Stimulated activated CD4-positive, alpha-beta T cell treated with anti-CD3 and anti-CD28 coated beads, Interleukin-1b, Interleukin-23, amount 100 ng/mL, for 4 hours (primary cell): Measurements from ENCODE around the gene NR2C2.
"Not testable (repeated sequence)": the region's sequence is repeated elsewhere in the genome, so short reads cannot be mapped to it uniquely, and the experiment has no call there.

Experiments used
- DNase-seq, 2 donors: peaks; one replicate each; pipeline ENCODE4 v3.0.0-alpha.2; 2020; ENCODE audit warnings: low read depth in 2 of 2

Gene NR2C2

DNA sequence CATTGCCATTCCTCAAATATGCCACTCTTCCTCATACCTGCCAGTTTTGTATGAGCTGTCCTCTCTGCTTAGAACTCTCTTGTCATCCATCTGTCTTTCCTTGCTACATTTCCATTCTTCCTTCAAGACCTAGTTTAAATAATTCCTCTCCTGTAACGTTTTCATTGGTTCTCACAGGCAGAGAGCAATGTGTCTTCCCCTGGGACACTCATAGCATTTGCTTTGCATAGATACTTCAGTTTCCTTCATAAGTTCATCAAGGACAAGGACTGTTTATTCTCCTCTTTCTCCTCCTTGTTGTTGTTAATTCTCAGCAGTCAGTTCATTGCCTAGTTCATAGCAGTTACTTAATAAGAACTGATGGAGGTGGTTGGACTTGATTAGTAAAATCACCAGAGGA, 10.5 kb downstream of the NR2C2 start:
- no peak for DNase-seq

DNA sequence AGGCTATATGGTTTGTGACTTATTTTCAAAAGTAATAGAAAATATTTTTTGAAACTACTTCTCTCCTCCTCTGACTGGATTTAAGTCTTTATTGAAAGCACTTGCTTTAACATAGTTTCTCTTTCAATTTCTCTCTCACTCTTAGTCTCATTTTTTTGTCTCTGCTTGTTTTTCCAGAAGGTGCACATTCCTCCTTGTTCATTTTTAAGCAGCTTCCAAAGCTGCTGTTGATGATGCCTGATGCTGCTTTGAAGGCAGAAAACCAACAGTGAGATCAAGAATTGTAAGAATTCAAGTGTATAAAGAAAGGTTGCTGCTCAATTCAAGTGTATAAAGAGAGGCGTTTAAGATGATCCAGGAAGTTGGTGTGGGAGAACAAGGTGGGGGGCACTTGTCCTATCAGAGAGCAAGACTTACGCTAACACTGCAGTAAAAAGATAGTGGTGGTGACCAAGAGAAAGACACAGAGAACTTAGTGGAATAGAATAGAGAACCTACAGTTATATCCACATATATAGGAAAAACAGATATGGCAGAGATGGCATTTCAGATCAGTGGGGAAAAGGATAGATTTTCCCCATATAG, 12.1 kb downstream of the NR2C2 start:
- no peak for DNase-seq

DNA sequence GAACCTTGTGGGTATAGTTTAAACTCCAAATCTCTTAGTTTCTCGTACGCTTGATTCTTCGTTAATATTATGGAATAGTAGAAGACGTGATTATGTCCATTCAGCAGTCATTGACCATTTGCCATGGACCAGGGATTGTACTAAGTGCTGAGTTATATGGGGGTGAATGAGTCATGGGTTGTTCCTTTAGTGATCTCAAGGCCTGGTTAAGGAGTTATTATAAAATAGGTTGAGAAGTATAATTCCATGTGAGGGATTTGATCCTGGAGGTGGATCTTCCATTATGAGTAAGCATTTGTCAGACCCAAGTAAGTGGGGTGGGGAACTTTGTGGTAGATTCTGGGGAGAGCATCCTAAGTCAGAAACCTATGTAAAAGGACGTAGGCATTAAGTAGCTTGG, 15.4 kb downstream of the NR2C2 start:
- no peak for DNase-seq

DNA sequence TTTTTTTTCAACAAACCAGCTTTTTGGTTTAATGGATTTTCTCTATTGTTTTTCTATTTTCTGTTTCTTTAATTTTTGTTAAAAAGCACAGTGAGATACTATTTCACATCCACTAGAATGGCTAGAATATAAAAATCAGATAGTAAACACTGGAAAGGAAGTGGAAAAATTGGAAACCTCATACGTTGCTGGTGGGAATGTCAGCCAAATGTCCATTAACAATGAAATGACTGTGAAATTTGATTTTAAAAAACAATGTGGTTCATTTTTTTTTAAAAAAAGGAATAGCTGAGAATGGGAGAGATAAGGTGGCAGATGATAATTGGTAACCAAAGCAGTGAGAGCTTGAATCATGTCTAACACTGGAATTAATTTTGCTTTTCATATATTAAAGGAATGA, 19.9 kb downstream of the NR2C2 start:
- DNase-seq: no peak

DNA sequence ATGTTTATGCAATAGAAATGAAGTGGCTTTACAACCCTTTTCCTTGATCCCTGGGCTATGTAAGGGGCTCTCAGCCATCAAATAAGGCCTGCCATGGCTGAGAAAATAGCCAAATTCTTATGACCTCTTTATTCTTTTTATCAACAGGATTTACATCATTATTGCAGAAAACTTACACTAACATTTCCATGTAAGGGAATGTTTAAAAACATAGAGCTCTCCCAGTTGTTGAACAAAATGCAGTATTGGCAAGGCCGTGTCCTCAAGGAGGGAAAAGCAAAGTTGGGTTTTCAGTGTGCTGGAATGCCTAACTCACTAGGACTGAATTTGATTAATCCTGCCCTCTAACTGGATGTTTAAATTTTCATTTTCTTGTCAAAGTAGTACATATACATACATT, 22.3 kb downstream of the NR2C2 start:
- DNase-seq: no peak

DNA sequence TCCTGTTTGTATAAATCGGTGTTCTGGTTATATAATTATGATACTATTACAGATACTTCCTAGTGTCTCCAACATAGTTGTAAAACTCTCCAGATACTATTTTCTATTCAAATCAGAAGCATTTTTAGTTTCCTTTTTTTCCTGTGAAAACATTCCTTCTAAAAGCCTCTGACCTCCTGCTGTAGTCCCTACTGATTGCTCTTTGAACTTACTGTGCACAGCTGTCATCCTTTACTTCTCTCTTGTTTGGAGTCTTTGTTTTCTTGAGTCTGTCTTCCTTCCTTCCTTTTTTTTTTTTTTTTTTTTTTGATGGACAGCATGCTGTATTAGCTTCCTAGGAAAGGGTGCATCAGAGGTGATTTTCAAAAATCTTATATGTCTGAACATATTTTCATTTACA, 28.9 kb downstream of the NR2C2 start:
- DNase-seq: no peak

DNA sequence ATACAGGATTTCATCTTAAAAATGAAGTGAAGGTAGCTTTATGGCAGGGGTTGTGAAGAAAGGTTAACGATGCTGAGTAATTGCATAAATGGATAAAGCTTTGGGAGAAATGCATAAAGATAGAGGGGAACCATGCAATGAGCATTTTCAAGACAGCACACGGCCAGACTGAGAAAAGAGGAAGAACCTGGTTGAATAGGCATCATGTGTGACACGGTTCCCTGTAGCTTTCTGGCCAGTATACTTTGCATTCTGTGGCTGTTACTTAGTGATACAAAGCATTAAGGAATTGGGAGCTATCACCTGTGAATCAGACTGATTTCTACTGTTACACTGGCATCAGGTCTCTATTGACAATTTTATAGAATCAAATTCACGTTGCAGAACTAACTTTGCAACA, 33.3 kb downstream of the NR2C2 start:
- no peak for DNase-seq

DNA sequence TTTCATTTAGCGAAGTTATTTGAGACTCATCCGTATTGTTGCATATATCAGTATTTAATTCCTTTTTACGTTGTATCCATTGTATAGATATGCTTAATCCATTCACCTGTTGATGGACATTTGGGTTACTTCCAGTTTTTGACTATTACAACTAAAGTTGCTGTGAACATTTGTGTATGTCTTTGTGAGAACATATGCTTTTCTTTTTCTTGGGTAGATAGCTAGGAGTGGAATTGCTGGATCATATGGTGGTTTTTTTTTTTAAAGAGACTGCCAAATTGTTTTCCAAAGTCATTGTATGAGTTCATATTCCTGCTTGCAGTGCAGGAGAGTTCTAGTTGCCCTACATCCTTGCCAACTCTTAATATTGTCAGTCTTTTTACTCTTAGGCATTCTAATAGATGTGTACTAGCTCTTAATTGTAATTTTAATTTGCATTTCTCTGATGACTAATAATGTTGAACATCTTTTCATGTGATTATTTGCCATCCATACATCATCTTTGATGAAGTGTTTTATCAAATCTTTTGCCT, 37.3 kb downstream of the NR2C2 start:
- DNase-seq: no peak

DNA sequence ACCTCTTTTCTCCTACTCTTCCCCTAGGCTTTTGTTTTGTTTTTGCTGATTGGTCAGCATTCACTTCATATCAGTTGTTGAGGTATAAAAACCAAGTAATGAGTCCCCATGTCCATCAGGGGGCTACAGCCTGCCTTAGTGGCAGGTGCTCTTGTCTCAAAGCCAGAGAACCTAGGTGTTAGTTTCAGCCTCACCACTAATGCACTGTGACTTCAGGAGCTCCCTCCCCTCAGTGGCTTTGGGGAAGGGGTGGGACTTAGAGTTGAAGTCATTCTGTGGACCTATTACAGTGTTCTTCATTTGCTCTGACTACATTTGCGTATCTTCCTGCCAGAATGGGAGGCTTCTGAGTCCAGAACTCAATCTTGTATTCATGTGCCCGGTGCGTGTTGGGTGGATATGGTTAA, 41.6 kb downstream of the NR2C2 start:
- no peak for DNase-seq

DNA sequence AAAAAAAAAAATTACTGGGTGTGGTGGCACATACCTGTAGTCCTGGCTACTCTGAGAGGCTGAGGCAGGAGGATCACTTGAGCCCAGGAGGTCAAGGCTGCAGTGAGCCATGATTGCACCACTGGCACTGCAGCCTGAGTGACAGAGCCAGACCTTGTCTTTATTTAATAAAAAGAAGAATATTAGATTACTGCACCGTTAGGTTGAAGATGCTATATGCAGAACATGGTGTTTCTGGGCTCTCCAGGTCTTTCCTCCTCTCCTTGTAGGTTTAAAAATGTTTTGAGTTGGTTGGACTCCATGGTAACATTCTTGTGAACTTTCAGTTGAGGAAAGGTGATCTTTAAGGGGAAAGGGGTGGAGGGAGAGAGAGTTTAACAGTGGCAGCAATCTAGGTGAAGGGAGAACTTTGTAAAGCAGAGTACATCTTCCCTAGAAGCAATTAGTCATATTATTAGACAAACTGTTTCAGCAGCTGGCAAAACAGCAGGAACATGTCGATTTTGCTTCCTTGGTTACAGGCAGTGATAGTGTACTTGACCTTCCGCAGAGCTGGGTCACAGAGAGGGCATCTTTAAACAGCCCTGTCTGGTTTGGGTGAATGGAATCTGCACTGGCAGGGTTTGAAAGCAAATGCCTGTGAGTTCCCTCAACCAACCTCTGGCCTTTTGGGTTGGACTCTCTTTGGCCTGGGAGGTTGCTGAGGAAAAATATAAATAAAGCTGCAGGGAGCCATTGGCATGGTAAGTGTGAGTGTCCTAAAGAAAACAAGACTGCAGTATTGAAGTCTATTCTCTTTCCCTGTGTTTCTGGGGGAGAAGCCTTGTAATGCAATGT, 42.8 kb downstream of the NR2C2 start:
- DNase-seq: no peak

DNA sequence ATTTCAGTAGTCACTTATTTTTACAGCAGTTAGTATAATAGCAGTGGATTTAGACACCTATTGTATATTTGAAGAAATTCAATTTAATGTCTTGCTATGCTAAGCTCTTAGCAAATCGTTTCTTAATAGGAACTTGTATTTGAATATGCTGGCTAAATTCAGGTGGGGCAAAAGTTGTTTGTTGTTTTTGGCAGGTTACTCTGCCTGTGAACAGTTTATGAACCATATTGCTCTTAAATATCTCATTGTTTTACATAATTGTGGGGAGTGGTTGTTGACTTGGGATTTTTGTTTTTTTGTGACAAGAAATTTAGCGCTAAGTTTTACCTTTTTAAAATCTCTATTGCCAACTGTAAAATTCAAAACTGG, 43.4 kb downstream of the NR2C2 start:
- DNase-seq: no peak

DNA sequence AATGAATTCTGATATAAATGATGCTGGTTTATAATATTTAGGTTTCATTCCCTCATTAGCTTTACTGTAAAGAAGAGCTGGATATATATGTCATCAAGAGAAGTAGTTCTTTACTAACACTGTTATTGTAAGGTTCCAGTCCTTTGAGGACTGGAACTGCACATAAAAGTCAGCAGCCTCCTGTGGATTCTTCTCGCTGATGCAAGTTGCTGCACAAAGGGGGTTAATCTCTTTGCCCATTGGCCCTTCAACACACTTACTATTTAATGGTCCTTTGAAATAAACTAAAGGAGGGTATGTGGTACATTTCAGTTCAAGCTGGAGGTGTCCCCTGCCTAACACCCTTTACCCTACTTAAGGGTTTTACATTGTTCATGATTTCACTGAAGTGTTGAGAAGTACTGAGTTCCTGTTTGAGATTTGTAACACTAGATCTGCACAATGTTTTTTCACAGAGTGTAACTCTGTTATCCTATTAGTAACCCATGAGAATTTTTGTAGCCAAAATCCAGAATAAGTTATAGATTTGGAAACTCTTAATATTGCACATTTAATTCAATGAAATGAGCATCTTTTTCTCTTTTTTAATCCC, 43.9 kb downstream of the NR2C2 start:
- DNase-seq: no peak

DNA sequence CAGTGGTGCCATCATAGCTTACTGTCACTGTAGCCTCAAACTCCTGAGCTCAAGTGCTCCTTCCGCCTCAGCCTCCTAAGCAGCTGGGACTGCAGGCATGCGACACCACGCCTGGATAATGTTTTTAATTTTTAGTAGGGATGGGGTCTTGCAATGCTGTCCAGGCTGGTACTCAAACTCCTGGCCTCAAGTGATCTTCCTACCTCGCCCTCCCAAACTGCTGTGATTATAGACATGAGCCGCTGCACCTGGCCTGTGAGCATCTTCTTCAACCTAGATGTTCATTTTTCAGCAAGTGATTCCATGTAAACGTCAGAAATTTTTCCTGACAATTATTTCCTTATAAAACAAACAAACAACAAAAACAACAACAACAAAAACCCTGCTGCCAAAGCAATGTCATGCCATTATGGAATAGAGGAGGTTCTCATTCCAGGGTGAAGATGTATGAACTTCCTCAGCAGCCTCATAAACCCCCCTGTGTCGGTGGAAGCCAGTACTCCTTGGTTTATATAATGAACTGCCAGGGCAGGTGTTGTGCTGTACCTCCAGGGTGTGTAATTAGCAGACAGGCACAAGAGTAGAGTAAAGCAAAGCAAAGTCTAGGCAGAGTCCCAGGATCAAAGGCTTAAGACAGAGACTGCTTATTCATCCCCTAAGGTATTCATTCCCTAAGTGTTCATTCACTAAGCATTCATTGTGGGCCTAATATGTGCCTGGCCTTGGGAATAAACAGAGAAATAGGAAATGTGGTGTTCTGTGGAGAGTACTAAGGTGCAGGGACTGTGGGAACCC, 44.6 kb downstream of the NR2C2 start:
- no peak for DNase-seq

DNA sequence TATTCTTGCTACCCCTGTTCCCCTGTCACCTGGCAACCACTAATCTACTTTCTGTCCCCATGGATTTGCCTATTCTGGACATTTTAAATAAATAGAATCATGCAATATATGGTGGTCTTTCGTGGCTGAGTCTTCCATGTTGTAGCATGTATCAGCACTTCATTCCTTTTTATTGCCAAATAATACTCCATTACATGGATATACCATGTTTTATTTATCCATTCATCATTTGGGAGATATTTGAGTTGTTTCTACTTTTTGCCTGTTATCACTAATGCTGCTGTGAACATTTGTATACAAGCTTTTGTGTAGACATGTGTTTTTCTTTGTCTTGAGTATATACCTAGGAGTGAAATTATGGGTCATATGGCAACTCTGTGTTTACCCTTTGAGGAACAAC, 50.6 kb downstream of the NR2C2 start:
- no peak for DNase-seq

DNA sequence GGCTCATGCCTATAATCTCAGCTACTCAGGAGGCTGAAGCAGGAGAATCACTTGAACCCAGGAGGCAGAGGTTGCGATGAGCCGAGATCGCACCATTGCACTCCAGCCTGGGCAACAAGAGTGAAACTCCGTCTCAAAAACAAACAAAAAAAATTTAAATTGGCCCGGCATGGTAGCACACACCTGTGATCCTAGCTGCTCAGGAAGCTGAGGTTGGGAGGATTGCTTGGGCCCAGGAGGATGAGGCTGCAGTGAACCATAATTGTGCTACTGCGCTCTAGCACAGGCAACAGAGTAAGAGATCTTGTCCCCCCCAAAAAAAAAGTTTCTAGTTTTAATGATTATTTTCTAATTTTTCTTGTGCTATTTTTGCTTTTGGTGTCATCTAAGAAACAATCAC, 51.8 kb downstream of the NR2C2 start:
- DNase-seq: not testable (repeated sequence)

DNA sequence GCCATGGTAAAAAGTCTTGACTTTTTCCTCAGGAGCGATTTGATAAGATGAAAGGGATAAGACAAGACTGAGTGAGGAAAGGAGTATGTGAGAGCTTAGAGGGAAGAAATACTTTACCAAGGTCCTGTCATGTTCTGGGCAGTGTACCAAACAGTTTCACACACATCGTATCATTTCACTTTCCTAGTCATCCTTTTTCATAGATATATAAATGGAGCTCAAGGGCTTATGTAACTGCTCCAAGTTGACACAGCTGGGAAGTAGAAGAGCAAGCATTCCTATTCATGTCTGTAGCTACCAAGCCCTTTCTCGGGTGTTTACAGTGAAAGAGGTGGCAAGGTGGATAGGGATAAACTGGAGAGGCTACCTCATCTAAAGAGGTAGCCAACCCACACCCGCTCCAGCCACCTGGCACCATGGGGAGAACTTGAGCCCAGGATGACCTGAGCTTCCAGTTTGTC, 60.3 kb downstream of the NR2C2 start:
- DNase-seq: no peak

DNA sequence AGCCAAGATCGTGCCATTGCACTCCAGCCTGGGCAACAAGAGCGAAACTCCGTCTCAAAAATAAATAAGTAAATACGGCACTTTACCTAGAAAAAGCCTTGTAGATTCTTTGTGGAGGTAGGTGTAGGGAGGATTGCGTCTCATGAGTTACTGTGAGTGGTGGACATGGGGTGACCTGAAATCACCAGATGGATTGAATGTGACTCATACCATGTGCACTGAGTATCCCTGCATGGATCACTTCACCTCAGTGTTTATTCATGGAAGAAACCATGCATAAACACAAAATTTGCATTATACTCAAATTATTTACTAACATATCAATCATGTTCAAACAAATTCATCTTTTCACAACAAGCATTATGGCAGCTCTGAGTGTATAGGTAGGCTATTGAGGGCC, 61.8 kb downstream of the NR2C2 start:
- DNase-seq: no peak

DNA sequence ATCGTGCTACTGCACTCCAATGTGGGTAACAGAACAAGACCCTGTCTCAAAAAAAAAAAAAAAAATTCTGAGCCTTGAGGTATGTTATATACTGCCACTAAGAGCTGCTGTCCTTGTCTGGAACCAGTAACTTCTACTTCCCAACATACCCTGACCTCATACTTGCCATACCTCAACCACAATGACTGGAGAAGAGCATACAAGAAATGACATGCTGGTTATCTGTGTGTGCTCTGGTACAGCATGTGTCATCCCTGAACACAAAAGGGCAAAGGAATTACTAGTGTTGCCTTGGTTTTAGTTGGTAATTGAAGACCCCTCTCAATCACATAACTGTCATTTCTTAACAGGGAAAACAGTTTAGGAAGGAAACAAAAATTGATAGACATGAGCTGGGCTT, 63.3 kb downstream of the NR2C2 start:
- DNase-seq: no peak

DNA sequence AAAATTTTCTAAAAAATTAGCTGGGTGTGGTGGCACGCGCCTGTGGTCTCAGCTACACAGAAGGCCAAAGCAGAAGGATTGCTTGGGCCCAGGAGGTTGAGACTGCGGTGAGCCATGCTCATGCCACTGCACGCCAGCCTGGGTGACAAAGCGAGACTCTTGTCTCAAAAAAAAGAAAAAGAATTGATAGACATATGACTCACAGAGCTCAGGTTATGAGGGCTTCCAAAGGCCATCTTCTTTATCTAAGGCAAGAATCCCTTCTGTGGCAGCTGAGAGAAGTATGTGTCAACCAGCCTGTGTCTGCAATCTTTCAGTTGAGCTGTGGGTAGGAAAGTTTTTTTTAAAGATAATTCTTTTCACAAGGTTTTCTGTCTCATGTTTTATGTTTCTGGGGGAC, 63.8 kb downstream of the NR2C2 start:
- DNase-seq: no peak

DNA sequence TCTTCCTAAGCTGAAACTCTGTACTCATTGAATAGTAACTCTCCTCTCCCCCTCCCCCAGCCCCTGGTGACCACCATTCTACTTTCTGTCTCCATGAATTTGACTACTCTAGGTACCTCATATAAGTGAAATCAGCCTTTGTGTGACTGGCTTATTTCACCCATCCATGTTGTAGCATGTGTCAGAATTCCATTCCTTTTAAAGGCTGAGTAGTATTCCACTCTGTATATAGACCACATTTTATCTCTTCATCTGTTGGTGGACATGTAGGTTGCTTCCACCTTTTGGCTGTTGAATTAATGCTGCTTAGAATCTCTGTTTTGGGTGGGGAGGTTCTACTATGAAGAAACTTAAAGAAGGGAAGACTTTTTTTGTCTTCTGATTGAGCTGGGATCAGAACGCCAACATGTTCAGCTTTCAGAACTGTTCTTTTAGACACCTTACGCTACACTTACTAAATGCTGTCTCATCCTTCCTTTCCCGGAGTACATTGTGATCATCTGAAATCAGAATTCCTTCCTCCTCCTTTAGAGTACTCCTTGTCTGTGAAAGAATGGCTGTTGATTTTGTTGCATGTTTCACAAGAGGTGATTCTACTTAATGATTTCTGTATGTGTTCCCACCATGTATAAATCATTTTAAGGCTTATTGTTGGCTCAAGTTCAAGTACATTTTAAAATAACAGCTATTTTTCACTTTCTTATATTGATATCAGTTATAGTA, 67.4 kb downstream of the NR2C2 start:
- DNase-seq: no peak

DNA sequence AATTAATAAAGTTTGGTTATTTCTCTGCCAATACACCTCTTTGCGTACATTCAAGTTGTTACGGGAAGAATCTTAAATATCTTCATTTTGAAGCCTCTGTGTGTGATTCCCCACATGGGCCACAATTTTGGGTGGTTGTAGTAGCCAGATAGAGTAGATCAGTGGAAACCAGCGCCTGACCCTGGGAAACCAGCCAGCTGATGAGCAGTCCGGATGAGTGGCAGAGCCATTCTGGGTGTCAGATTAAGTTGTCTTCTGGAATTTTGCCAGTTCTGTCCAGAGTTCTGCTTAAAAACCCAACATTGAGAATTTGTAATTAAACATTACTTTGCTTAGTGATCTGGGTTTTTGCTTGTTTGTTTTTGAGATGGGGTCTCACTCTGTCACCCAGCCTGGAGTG, 68.1 kb downstream of the NR2C2 start:
- DNase-seq: no peak

DNA sequence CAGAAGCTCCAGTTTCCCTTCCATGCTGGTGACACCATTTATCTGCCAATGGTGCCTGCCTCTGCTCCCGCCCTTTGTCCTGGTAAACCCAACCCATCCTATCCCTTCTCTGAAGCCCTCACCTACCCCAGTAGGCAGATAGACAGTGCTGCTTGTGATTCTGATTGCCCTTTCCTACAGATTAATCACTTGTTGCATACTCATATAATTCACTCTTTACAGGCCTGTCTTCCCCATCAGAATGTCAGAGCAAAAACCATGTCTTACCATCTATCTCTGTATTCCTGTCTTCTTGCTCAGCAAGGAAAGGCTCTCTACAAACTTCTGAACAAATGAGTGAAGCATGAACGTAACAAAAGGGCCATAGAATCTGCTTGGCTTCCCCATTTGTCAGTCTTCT, 69.8 kb downstream of the NR2C2 start:
- no peak for DNase-seq
